CD14-positive monocyte (primary cell): ENCODE data around the gene PITPNC1. TPM values are rescaled to one million over a fixed set of nuclear protein-coding genes. Genes with fewer than 3 reads are reported as not detected.

ENCODE experiments used
- DNase-seq, 3 donors: peaks; one replicate each; pipeline ENCODE4 v3.0.0-alpha.2; 2011 to 2022
- H2AFZ ChIP-seq: 2 replicates; pipeline ENCODE4 v1.6.0; 2012; ENCODE audit warnings: mild to moderate bottlenecking, low read depth, low read length, inconsistent platforms; ENCODE audit not compliant: insufficient read depth, poor library complexity, severe bottlenecking
- H3K27ac ChIP-seq, 2 donors: 1 replicate in 1 of 2; 2 replicates in 1 of 2; pipeline ENCODE4 v1.5.1; 2012 to 2013; ENCODE audit warnings: low read length in 2 of 2, control low read depth in 1 of 2, inconsistent platforms in 1 of 2, low read depth in 1 of 2, mild to moderate bottlenecking in 1 of 2
- H3K27me3 ChIP-seq, 2 donors: one replicate each; pipeline versions ENCODE4 v1.6.0 to v1.6.1; 2011 to 2013; ENCODE audit warnings: low read length in 2 of 2; ENCODE audit not compliant: control insufficient read depth in 2 of 2, insufficient read depth in 2 of 2
- H3K36me3 ChIP-seq, 2 donors: replicated peaks in 1 of 2; 1 replicate in 1 of 2; 2 replicates in 1 of 2; pipeline versions ENCODE4 v1.5.1 to v1.6.1; 2012 to 2013; ENCODE audit warnings: low read length in 2 of 2, control low read depth in 1 of 2, inconsistent platforms in 1 of 2, mild to moderate bottlenecking in 1 of 2; ENCODE audit not compliant: insufficient read depth in 2 of 2, control insufficient read depth in 1 of 2
- H3K4me1 ChIP-seq, 2 donors: 1 replicate in 1 of 2; 2 replicates in 1 of 2; pipeline versions ENCODE4 v1.5.1 to v1.6.1; 2012 to 2013; ENCODE audit warnings: low read length in 2 of 2, control low read depth in 1 of 2, inconsistent platforms in 1 of 2, mild to moderate bottlenecking in 1 of 2, moderate library complexity in 1 of 2; ENCODE audit not compliant: insufficient read depth in 2 of 2, control insufficient read depth in 1 of 2
- H3K4me2 ChIP-seq: replicated peaks from 2 replicates; pipeline ENCODE3; 2012; ENCODE audit warnings: low read length, moderate library complexity, mild to moderate bottlenecking; ENCODE audit not compliant: poor library complexity, severe bottlenecking; ENCODE audit errors: extremely low read depth
- H3K4me3 ChIP-seq, 3 experiments: fragments of 200-600 bp in 1 of 3; sonication (generic) in 1 of 3; replicated peaks in 1 of 3; 1 replicate in 2 of 3; 2 replicates in 1 of 3; pipeline ENCODE4 v1.5.1; 2011 to 2013; ENCODE audit warnings: low read length in 3 of 3, mild to moderate bottlenecking in 3 of 3, control low read depth in 2 of 3, low read depth in 2 of 3, inconsistent platforms in 1 of 3, moderate library complexity in 1 of 3
- H3K79me2 ChIP-seq: 2 replicates; pipeline ENCODE4 v1.6.0; 2012; ENCODE audit warnings: mild to moderate bottlenecking, control low read depth, inconsistent platforms, low read length, moderate library complexity; ENCODE audit not compliant: insufficient read depth
- H3K9ac ChIP-seq: 2 replicates; pipeline ENCODE4 v1.6.0; 2017; ENCODE audit warnings: low read length, mild to moderate bottlenecking; ENCODE audit not compliant: insufficient read depth, poor library complexity, severe bottlenecking
- H3K9me3 ChIP-seq, 2 donors: replicated peaks in 1 of 2; 1 replicate in 1 of 2; 2 replicates in 1 of 2; pipeline versions ENCODE4 v1.5.1 to v1.6.1; 2012 to 2013; ENCODE audit warnings: low read length in 2 of 2, control low read depth in 1 of 2; ENCODE audit not compliant: control insufficient read depth in 1 of 2, insufficient read depth in 1 of 2
- H4K20me1 ChIP-seq: 2 replicates; pipeline ENCODE4 v1.6.0; 2012; ENCODE audit warnings: mild to moderate bottlenecking, low read length, control low read depth, moderate library complexity; ENCODE audit not compliant: insufficient read depth
- H3K27ac Mint-ChIP-seq, 7 donors: one replicate each; pipeline ENCODE4 v1.8.0; 2020; ENCODE audit warnings: mild to moderate bottlenecking in 7 of 7, mixed read lengths in 7 of 7, moderate library complexity in 6 of 7, inconsistent platforms in 2 of 7
- H3K27me3 Mint-ChIP-seq, 3 donors: one replicate each; pipeline ENCODE4 v1.8.0; 2021 to 2022; ENCODE audit warnings: low read depth in 3 of 3, mild to moderate bottlenecking in 3 of 3, mixed read lengths in 3 of 3, moderate library complexity in 3 of 3, inconsistent platforms in 1 of 3
- H3K36me3 Mint-ChIP-seq, 2 donors: one replicate each; pipeline ENCODE4 v1.8.0; 2020; ENCODE audit warnings: mixed read lengths in 2 of 2, inconsistent platforms in 1 of 2, mild to moderate bottlenecking in 1 of 2
- H3K4me1 Mint-ChIP-seq: one replicate; pipeline ENCODE4 v1.8.0; 2020; ENCODE audit warnings: mild to moderate bottlenecking, mixed read lengths
- H3K4me3 Mint-ChIP-seq, 2 donors: one replicate each; pipeline ENCODE4 v1.8.0; 2020; ENCODE audit warnings: mild to moderate bottlenecking in 2 of 2, mixed read lengths in 2 of 2, moderate library complexity in 1 of 2
- H3K9me3 Mint-ChIP-seq, 7 donors: one replicate each; pipeline ENCODE4 v1.8.0; 2020 to 2022; ENCODE audit warnings: mixed read lengths in 7 of 7, mild to moderate bottlenecking in 6 of 7, moderate library complexity in 6 of 7, inconsistent platforms in 2 of 7
- CTCF ChIP-seq: fragments of 200-600 bp; IDR thresholded peaks from one replicate; pipeline ENCODE4 v1.8.0; 2022; ENCODE audit warnings: antibody characterized with exemption, mild to moderate bottlenecking
- WGBS: methylation state at CpG from one replicate; pipeline ENCODE4 v1.1.5; 2013; ENCODE audit warnings: missing lambda C conversion rate; ENCODE audit not compliant: insufficient coverage; 5-methylcytosine and 5-hydroxymethylcytosine counted together
- intact Hi-C, 2 donors: fragments of 100-400 bp; cut with micrococcal nuclease; formaldehyde crosslinking; loops; one replicate each; pipeline versions ENCODE4 v1.15.0 to v1.15.1; 2023
- polyA plus RNA-seq, 3 donors: library from polyadenylated mRNA; depleted of rRNA in 1 of 3; unstranded in 2 of 3; stranded (reverse) in 1 of 3; fragments of 300-500 nt in 2 of 3; fragments of >200 nt in 1 of 3; fragmentation: Illumina TruSeq in 2 of 3; gene quantifications; 1 replicate in 2 of 3; 2 replicates in 1 of 3; pipeline ENCODE4 v1.2.3, GENCODE V29; 2012 to 2021

PITPNC1 gene
- polyA plus RNA-seq, 3 donors, result 18.5 to 31.0 (median 21.7) TPM

GRCh38 chr17:67565068-67565467 is 188.0 kb downstream of the PITPNC1 start:
- H4K20me1 ChIP-seq, result peaks cover under 1% of the 10 kb centered on the region
- no peak overlapping the region for H3K4me3 ChIP-seq
- WGBS, result no CpG with 5 or more reads among the region's 2 CpGs
- H3K36me3 ChIP-seq, result no peaks in the 10 kb centered on the region
- peaks cover 10 to 14% of the 10 kb centered on the region in 2 donors for H3K4me1 ChIP-seq
- TF ChIP-seq CTCF, result no peak
- peaks cover 13% of the 10 kb centered on the region for H3K4me1 Mint-ChIP-seq
- no peak for DNase-seq
- H3K27ac Mint-ChIP-seq, result no peak overlapping the region
- H3K9ac ChIP-seq, result no peak overlapping the region
- no peaks in the 10 kb centered on the region for H3K9me3 Mint-ChIP-seq
- no peak overlapping the region for H3K4me3 Mint-ChIP-seq
- H2AFZ ChIP-seq, result no peak overlapping the region
- no peak overlapping the region for H3K27ac ChIP-seq
- no peaks in the 10 kb centered on the region for H3K79me2 ChIP-seq
- no peaks in the 10 kb centered on the region for H3K9me3 ChIP-seq
- H3K27me3 ChIP-seq, result no peaks in the 10 kb centered on the region
- peaks cover 9 to 16% of the 10 kb centered on the region in 2 donors for H3K36me3 Mint-ChIP-seq
- H3K27me3 Mint-ChIP-seq, result peaks cover 0 to 1% (median 0%) of the 10 kb centered on the region in 3 donors
- H3K4me2 ChIP-seq, result no peak overlapping the region
- intact Hi-C loops, result no loop called here

- Histone ChIP-seq H3K79me2 (no peaks in the 10 kb centered on the region), H3K9ac (no peak overlapping the region), H3K27me3 (no peaks in the 10 kb centered on the region), H3K9me3 (no peaks in the 10 kb centered on the region), H3K4me3 (no peak overlapping the region), H3K4me2 (no peak overlapping the region), H3K27ac (no peak overlapping the region), H3K4me1 (peaks cover 19 to 29% of the 10 kb centered on the region in 2 donors), H2AFZ (no peak overlapping the region), H3K36me3 (no peaks in the 10 kb centered on the region), H4K20me1 (peaks cover 6% of the 10 kb centered on the region)
- no peaks in the 10 kb centered on the region for H3K9me3 Mint-ChIP-seq
- H3K36me3 Mint-ChIP-seq, result peaks cover 19 to 25% of the 10 kb centered on the region in 2 donors
- H3K4me1 Mint-ChIP-seq, result peaks cover 26% of the 10 kb centered on the region
- H3K27ac Mint-ChIP-seq, result peak overlapping the region in 1 of 7 donors; percentile 50
- DNase-seq, result no peak
- WGBS, result 83% methylated on average over 1 of the region's 3 CpGs
- no peak for TF ChIP-seq CTCF
- no peak overlapping the region for H3K4me3 Mint-ChIP-seq
- peaks cover 0 to 1% (median 0%) of the 10 kb centered on the region in 3 donors for H3K27me3 Mint-ChIP-seq
- intact Hi-C loops, result no loop called here
These were observed 189.6 kb downstream of the PITPNC1 start for GRCh38 chr17:67566656-67567055.
